ENCODE measurements around the gene MVP.

MVP gene

GRCh38 chr16:29837841-29838240 is 17.6 kb downstream of the MVP start:
- in situ Hi-C loops (cut with HindIII; ENCODE audit: low sequenced_read_pairs), result no loop called here

GRCh38 chr16:29839822-29840221 is 19.6 kb downstream of the MVP start:
- in situ Hi-C loops (cut with HindIII; ENCODE audit: low sequenced_read_pairs), result no loop called here

- in situ Hi-C loops (cut with HindIII; ENCODE audit: low sequenced_read_pairs), result no loop called here
Observed at GRCh38 chr16:29840240-29840639, 20.0 kb downstream of the MVP start.

- in situ Hi-C loops (cut with HindIII; ENCODE audit: low sequenced_read_pairs), result no loop called here
Observed at GRCh38 chr16:29841631-29842030, 21.4 kb downstream of the MVP start.

GRCh38 chr16:29842732-29843346 is 22.6 kb downstream of the MVP start:
- in situ Hi-C loops (cut with HindIII; ENCODE audit: low sequenced_read_pairs), result no loop called here

GRCh38 chr16:29843931-29844330 is 23.7 kb downstream of the MVP start:
- in situ Hi-C loops (cut with HindIII; ENCODE audit: low sequenced_read_pairs), result no loop called here

GRCh38 chr16:29844575-29845331 is 24.5 kb downstream of the MVP start:
- in situ Hi-C loops (cut with HindIII; ENCODE audit: low sequenced_read_pairs), result no loop called here

GRCh38 chr16:29845656-29846055 is 25.4 kb downstream of the MVP start:
- in situ Hi-C loops (cut with HindIII; ENCODE audit: low sequenced_read_pairs), result no loop called here

- in situ Hi-C loops (cut with HindIII; ENCODE audit: low sequenced_read_pairs), result no loop called here
Observed at GRCh38 chr16:29848420-29849297, 28.4 kb downstream of the MVP start.

- in situ Hi-C loops (cut with HindIII; ENCODE audit: low sequenced_read_pairs), result no loop called here
Observed at GRCh38 chr16:29849505-29849904, 29.2 kb downstream of the MVP start.

- in situ Hi-C loops (cut with HindIII; ENCODE audit: low sequenced_read_pairs), result no loop called here
Observed at GRCh38 chr16:29850998-29851397, 30.7 kb downstream of the MVP start.

- in situ Hi-C loops (cut with HindIII; ENCODE audit: low sequenced_read_pairs), result no loop called here
Observed at GRCh38 chr16:29852654-29853053, 32.4 kb downstream of the MVP start.

GRCh38 chr16:29854520-29855100 is 34.3 kb downstream of the MVP start:
- in situ Hi-C loops (cut with HindIII; ENCODE audit: low sequenced_read_pairs), result no loop called here

- in situ Hi-C loops (cut with HindIII; ENCODE audit: low sequenced_read_pairs), result no loop called here
Observed at GRCh38 chr16:29857133-29857760, 37.0 kb downstream of the MVP start.

- in situ Hi-C loops (cut with HindIII; ENCODE audit: low sequenced_read_pairs), result no loop called here
Observed at GRCh38 chr16:29858149-29858849, 38.0 kb downstream of the MVP start.

GRCh38 chr16:29858974-29859373 is 38.7 kb downstream of the MVP start:
- in situ Hi-C loops (cut with HindIII; ENCODE audit: low sequenced_read_pairs), result no loop called here

- in situ Hi-C loops (cut with HindIII; ENCODE audit: low sequenced_read_pairs), result loop anchor here (5.0 to 10.0 kb wide), 3 partner anchors 33 to 55 kb away; partner anchors contain the start of gene MAZ
Observed at GRCh38 chr16:29860218-29860617, 40.0 kb downstream of the MVP start.

GRCh38 chr16:29862383-29862883 is 42.2 kb downstream of the MVP start:
- in situ Hi-C loops (cut with HindIII; ENCODE audit: low sequenced_read_pairs), result loop anchor here (5.0 to 10.0 kb wide), 3 partner anchors 35 to 58 kb away; partner anchors contain the start of gene MAZ

- in situ Hi-C loops (cut with HindIII; ENCODE audit: low sequenced_read_pairs), result loop anchor here (5.0 to 10.0 kb wide), 3 partner anchors 36 to 58 kb away; partner anchors contain the start of gene MAZ
Observed at GRCh38 chr16:29862884-29863668, 42.8 kb downstream of the MVP start, which contains the start of gene CDIPT. TSS of gene CDIPT (minus strand) at chr16:29863226. CDS start at chr16:29862857, 369 bp downstream.
